ENCODE results near the gene TNFSF11. TPM values are rescaled to one million over a fixed set of nuclear protein-coding genes. Genes with fewer than 3 reads are reported as not detected.

Gene TNFSF11
- total and polyA plus RNA-seq, 2 experiments from 2014 or later = 9.9 TPM

DNA sequence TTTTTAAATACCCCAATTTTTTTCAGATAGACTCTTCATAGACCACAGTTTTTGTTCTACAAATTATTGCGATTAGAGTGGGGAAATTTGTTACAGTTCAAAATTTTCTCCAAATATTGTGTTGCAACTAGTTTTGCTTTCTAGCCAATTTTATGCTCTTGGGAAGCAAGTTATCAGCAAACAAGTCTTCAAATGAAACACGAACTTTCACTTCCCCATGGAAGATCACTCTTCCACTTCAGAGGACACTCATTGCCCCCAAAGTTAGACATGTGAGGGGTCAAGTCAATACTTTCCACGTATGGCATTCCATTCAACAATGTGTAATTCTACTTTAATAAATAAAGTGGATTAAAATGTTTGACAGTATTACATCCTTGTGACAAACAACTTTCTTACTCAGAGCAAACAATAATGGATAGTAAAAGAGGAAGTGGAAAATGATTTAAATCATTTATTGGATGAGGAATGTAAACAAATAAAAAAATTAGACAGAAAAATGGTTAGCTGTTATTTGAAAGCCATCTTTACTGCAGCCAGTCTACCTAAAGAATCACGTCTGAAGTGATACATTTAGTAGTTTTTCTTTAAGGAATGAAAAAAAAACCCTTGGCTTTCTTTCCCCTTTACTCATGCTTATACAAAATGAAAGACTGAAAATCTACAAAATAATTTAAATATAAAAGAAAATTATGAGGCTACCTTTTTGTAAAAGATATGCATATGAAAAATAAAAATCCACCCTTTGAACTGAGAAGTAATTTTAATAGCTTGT is 41.2 kb upstream of the TNFSF11 start:
- H3K36me3 Mint-ChIP-seq (ENCODE audit: low read depth) = no peaks in the 10 kb centered on the region
- peaks cover 3% of the 10 kb centered on the region for H3K27me3 Mint-ChIP-seq (ENCODE audit: insufficient read depth, low read depth, poor library complexity)
- TF ChIP-seq POLR2AphosphoS5 (IDR thresholded peaks at IDR 0.05; ENCODE audit: low read depth) (no peak), ZNF114 (CRISPR knock-in tag; IDR thresholded peaks at IDR 0.05) (no peak), EZH2phosphoT487 (IDR thresholded peaks at IDR 0.05; ENCODE audit: unreplicated experiment) (no peak), NANOG (IDR thresholded peaks at IDR 0.05; ENCODE audit: borderline replicate concordance) (no peak), STAT1 (IDR thresholded peaks at IDR 0.05; ENCODE audit: unreplicated experiment) (no peak), EZH2 (IDR thresholded peaks at IDR 0.05; ENCODE audit: low read depth, unreplicated experiment) (no peak), CREB1 (CRISPR knock-in tag; IDR thresholded peaks at IDR 0.05; ENCODE audit: low read depth) (no peak)
- TF ChIP-seq, protein P1, sequence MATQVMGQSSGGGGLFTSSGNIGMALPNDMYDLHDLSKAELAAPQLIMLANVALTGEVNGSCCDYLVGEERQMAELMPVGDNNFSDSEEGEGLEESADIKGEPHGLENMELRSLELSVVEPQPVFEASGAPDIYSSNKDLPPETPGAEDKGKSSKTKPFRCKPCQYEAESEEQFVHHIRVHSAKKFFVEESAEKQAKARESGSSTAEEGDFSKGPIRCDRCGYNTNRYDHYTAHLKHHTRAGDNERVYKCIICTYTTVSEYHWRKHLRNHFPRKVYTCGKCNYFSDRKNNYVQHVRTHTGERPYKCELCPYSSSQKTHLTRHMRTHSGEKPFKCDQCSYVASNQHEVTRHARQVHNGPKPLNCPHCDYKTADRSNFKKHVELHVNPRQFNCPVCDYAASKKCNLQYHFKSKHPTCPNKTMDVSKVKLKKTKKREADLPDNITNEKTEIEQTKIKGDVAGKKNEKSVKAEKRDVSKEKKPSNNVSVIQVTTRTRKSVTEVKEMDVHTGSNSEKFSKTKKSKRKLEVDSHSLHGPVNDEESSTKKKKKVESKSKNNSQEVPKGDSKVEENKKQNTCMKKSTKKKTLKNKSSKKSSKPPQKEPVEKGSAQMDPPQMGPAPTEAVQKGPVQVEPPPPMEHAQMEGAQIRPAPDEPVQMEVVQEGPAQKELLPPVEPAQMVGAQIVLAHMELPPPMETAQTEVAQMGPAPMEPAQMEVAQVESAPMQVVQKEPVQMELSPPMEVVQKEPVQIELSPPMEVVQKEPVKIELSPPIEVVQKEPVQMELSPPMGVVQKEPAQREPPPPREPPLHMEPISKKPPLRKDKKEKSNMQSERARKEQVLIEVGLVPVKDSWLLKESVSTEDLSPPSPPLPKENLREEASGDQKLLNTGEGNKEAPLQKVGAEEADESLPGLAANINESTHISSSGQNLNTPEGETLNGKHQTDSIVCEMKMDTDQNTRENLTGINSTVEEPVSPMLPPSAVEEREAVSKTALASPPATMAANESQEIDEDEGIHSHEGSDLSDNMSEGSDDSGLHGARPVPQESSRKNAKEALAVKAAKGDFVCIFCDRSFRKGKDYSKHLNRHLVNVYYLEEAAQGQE (IDR thresholded peaks at IDR 0.05; ENCODE audit: unreplicated experiment) = no peak
- H3K9me3 Mint-ChIP-seq = peaks cover 6% of the 10 kb centered on the region; the same call in 2 of the 3 replicates
- Histone ChIP-seq H3K4me2 (no peak overlapping the region), H3K79me2 (replicated peaks; ENCODE audit: insufficient read depth) (no peaks in the 10 kb centered on the region), H4K20me1 (replicated peaks; ENCODE audit: insufficient read depth) (no peaks in the 10 kb centered on the region), H3K27me3 (ENCODE audit: insufficient read depth) (no peaks in the 10 kb centered on the region), H3K36me3 (ENCODE audit: insufficient read depth) (no peaks in the 10 kb centered on the region), H3F3A (replicated peaks; ENCODE audit: low read depth) (no peaks in the 10 kb centered on the region), H3K9me2 (ENCODE audit: insufficient read depth) (peaks cover 39% of the 10 kb centered on the region), H3K4me1 (ENCODE audit: insufficient read depth) (peaks cover 6% of the 10 kb centered on the region; the same call in 1 of the 2 replicates), H3K4me3 (no peak overlapping the region), H3K27ac (ENCODE audit: low read depth) (no peak overlapping the region), H2AFZ (no peak overlapping the region)
- no peak overlapping the region for H3K4me3 Mint-ChIP-seq
- H3K27ac Mint-ChIP-seq = no peak overlapping the region
- ATAC-seq (no peak), DNase-seq (ENCODE audit: low spot score) (no peak)
- peaks cover 4% of the 10 kb centered on the region for H3K4me1 Mint-ChIP-seq

DNA sequence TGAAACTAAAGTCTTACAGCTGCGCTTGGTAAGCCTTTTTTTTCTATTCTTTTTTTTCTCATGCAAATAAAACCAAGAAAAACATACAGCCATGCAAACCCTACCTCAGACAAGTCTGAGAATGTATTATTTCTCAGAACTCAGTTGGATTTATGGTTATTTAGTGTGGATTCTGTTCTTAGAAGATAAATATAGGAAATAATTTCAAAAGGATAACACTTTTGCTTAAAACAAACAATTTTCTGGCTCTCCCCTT is 40.7 kb upstream of the TNFSF11 start:
- H3K9me3 Mint-ChIP-seq = peaks cover 6% of the 10 kb centered on the region; the same call in 2 of the 3 replicates
- Histone ChIP-seq H3K36me3 (ENCODE audit: insufficient read depth) (no peaks in the 10 kb centered on the region), H4K20me1 (replicated peaks; ENCODE audit: insufficient read depth) (no peaks in the 10 kb centered on the region), H3K27me3 (ENCODE audit: insufficient read depth) (no peaks in the 10 kb centered on the region), H3K4me1 (ENCODE audit: insufficient read depth) (peaks cover 6% of the 10 kb centered on the region; the same call in 1 of the 2 replicates), H3K9me2 (ENCODE audit: insufficient read depth) (peaks cover 39% of the 10 kb centered on the region), H2AFZ (no peak overlapping the region), H3K4me2 (no peak overlapping the region), H3K79me2 (replicated peaks; ENCODE audit: insufficient read depth) (no peaks in the 10 kb centered on the region), H3F3A (replicated peaks; ENCODE audit: low read depth) (no peaks in the 10 kb centered on the region), H3K27ac (ENCODE audit: low read depth) (no peak overlapping the region), H3K4me3 (no peak overlapping the region)
- no peak overlapping the region for H3K27ac Mint-ChIP-seq
- ATAC-seq (no peak), DNase-seq (ENCODE audit: low spot score) (no peak)
- no peaks in the 10 kb centered on the region for H3K36me3 Mint-ChIP-seq (ENCODE audit: low read depth)
- H3K4me1 Mint-ChIP-seq = peaks cover 4% of the 10 kb centered on the region
- H3K4me3 Mint-ChIP-seq = no peak overlapping the region
- H3K27me3 Mint-ChIP-seq (ENCODE audit: insufficient read depth, low read depth, poor library complexity) = peaks cover 5% of the 10 kb centered on the region
- TF ChIP-seq, protein P2, sequence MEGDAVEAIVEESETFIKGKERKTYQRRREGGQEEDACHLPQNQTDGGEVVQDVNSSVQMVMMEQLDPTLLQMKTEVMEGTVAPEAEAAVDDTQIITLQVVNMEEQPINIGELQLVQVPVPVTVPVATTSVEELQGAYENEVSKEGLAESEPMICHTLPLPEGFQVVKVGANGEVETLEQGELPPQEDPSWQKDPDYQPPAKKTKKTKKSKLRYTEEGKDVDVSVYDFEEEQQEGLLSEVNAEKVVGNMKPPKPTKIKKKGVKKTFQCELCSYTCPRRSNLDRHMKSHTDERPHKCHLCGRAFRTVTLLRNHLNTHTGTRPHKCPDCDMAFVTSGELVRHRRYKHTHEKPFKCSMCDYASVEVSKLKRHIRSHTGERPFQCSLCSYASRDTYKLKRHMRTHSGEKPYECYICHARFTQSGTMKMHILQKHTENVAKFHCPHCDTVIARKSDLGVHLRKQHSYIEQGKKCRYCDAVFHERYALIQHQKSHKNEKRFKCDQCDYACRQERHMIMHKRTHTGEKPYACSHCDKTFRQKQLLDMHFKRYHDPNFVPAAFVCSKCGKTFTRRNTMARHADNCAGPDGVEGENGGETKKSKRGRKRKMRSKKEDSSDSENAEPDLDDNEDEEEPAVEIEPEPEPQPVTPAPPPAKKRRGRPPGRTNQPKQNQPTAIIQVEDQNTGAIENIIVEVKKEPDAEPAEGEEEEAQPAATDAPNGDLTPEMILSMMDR (conservative IDR thresholded peaks at IDR 0.05; ENCODE audit: low read depth in 2 of 2) = no peak
- no peak for TF ChIP-seq EZH2phosphoT487 (IDR thresholded peaks at IDR 0.05; ENCODE audit: unreplicated experiment)
- no peak for TF ChIP-seq CREB1 (CRISPR knock-in tag; IDR thresholded peaks at IDR 0.05; ENCODE audit: low read depth)
- TF ChIP-seq STAT1 (IDR thresholded peaks at IDR 0.05; ENCODE audit: unreplicated experiment) = no peak
- TF ChIP-seq, protein P3, sequence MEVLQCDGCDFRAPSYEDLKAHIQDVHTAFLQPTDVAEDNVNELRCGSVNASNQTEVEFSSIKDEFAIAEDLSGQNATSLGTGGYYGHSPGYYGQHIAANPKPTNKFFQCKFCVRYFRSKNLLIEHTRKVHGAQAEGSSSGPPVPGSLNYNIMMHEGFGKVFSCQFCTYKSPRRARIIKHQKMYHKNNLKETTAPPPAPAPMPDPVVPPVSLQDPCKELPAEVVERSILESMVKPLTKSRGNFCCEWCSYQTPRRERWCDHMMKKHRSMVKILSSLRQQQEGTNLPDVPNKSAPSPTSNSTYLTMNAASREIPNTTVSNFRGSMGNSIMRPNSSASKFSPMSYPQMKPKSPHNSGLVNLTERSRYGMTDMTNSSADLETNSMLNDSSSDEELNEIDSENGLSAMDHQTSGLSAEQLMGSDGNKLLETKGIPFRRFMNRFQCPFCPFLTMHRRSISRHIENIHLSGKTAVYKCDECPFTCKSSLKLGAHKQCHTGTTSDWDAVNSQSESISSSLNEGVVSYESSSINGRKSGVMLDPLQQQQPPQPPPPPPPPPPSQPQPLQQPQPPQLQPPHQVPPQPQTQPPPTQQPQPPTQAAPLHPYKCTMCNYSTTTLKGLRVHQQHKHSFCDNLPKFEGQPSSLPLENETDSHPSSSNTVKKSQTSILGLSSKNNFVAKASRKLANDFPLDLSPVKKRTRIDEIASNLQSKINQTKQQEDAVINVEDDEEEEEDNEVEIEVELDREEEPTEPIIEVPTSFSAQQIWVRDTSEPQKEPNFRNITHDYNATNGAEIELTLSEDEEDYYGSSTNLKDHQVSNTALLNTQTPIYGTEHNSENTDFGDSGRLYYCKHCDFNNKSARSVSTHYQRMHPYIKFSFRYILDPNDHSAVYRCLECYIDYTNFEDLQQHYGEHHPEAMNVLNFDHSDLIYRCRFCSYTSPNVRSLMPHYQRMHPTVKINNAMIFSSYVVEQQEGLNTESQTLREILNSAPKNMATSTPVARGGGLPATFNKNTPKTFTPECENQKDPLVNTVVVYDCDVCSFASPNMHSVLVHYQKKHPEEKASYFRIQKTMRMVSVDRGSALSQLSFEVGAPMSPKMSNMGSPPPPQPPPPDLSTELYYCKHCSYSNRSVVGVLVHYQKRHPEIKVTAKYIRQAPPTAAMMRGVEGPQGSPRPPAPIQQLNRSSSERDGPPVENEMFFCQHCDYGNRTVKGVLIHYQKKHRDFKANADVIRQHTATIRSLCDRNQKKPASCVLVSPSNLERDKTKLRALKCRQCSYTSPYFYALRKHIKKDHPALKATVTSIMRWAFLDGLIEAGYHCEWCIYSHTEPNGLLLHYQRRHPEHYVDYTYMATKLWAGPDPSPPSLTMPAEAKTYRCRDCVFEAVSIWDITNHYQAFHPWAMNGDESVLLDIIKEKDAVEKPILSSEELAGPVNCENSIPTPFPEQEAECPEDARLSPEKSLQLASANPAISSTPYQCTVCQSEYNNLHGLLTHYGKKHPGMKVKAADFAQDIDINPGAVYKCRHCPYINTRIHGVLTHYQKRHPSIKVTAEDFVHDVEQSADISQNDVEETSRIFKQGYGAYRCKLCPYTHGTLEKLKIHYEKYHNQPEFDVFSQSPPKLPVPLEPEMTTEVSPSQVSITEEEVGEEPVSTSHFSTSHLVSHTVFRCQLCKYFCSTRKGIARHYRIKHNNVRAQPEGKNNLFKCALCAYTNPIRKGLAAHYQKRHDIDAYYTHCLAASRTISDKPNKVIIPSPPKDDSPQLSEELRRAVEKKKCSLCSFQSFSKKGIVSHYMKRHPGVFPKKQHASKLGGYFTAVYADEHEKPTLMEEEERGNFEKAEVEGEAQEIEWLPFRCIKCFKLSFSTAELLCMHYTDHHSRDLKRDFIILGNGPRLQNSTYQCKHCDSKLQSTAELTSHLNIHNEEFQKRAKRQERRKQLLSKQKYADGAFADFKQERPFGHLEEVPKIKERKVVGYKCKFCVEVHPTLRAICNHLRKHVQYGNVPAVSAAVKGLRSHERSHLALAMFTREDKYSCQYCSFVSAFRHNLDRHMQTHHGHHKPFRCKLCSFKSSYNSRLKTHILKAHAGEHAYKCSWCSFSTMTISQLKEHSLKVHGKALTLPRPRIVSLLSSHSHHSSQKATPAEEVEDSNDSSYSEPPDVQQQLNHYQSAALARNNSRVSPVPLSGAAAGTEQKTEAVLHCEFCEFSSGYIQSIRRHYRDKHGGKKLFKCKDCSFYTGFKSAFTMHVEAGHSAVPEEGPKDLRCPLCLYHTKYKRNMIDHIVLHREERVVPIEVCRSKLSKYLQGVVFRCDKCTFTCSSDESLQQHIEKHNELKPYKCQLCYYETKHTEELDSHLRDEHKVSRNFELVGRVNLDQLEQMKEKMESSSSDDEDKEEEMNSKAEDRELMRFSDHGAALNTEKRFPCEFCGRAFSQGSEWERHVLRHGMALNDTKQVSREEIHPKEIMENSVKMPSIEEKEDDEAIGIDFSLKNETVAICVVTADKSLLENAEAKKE (CRISPR knock-in tag; IDR thresholded peaks at IDR 0.05) = no peak
